ENCODE measurements around the gene SMCR8. TPM values are rescaled to one million over a fixed set of nuclear protein-coding genes. Genes with fewer than 3 reads are reported as not detected.

Gene SMCR8
- total and polyA plus RNA-seq, 2 donors (not counting 3 experiments of a cell fraction or from before 2014, with no cell fraction given): 9.5 to 17.6 TPM

- H3K9ac ChIP-seq (replicated peaks; ENCODE audit: extremely low read depth, insufficient read depth, low read length): no peak overlapping the region
Observed at GRCh38 chr17:18319604-18320256, 4.6 kb downstream of the SMCR8 start.

More at GRCh38 chr17:18319604-18320256, 4.6 kb downstream of the SMCR8 start:
- ChIA-PET POLR2A (no interaction called here), CTCF (interaction anchor here (0.9 to 1.9 kb wide), 5 partner anchors 9 to 177 kb away, joined by 3 to 4 read pairs (median 4); no protein-coding TSS in a partner anchor)
- Histone ChIP-seq H4K20me1 (replicated peaks; ENCODE audit: control insufficient read depth, extremely low read depth, insufficient read depth, low read length) (no peaks in the 10 kb centered on the region), H3K4me1 (ENCODE audit: control insufficient read depth, extremely low read depth, insufficient read depth, low read length) (peaks cover 18% of the 10 kb centered on the region), H3K9me3 (replicated peaks; ENCODE audit: control insufficient read depth, insufficient read depth, low read length) (no peaks in the 10 kb centered on the region), H3K36me3 (ENCODE audit: control insufficient read depth in 2 of 2, extremely low read depth in 1 of 2, insufficient read depth in 2 of 2, low read length in 2 of 2) (peaks cover 3 to 35% of the 10 kb centered on the region in 2 experiments), H3K9me1 (replicated peaks; ENCODE audit: control insufficient read depth, extremely low read depth, insufficient read depth, low read length) (no peaks in the 10 kb centered on the region), H3K79me2 (ENCODE audit: control insufficient read depth, insufficient read depth, low read length) (peaks cover 48% of the 10 kb centered on the region), H3K4me2 (ENCODE audit: insufficient read depth, low read length) (no peak overlapping the region), H2AFZ (ENCODE audit: low read depth, low read length) (no peak overlapping the region), H3K27me3 (ENCODE audit: control insufficient read depth in 2 of 2, insufficient read depth in 2 of 2, low read length in 2 of 2) (no peaks in the 10 kb centered on the region), H3K27ac (ENCODE audit: insufficient read depth, low read depth, low read length) (no peak overlapping the region), H3K4me3 (replicated peaks in 1 of 3; ENCODE audit: insufficient read depth in 1 of 3, low read depth in 1 of 3, low read length in 3 of 3) (no peak overlapping the region)
- no TSS peak for BruUV-seq (replicated peaks)
- TF ChIP-seq JUN (IDR thresholded peaks at IDR 0.05; ENCODE audit: borderline replicate concordance, insufficient read depth, insufficient read length, low read depth): no peak
- TF ChIP-seq, protein P1, sequence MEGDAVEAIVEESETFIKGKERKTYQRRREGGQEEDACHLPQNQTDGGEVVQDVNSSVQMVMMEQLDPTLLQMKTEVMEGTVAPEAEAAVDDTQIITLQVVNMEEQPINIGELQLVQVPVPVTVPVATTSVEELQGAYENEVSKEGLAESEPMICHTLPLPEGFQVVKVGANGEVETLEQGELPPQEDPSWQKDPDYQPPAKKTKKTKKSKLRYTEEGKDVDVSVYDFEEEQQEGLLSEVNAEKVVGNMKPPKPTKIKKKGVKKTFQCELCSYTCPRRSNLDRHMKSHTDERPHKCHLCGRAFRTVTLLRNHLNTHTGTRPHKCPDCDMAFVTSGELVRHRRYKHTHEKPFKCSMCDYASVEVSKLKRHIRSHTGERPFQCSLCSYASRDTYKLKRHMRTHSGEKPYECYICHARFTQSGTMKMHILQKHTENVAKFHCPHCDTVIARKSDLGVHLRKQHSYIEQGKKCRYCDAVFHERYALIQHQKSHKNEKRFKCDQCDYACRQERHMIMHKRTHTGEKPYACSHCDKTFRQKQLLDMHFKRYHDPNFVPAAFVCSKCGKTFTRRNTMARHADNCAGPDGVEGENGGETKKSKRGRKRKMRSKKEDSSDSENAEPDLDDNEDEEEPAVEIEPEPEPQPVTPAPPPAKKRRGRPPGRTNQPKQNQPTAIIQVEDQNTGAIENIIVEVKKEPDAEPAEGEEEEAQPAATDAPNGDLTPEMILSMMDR (IDR thresholded peaks at IDR 0.05; ENCODE audit: extremely low read depth in 1 of 2, insufficient read depth in 1 of 2, low read depth in 1 of 2, low read length in 2 of 2): peak; percentile 35 to 46
- TF ChIP-seq EZH2 (IDR thresholded peaks at IDR 0.05; ENCODE audit: borderline replicate concordance, low read depth, low read length, severe bottlenecking): no peak
- no peak for TF ChIP-seq POLR2AphosphoS5 (IDR thresholded peaks at IDR 0.05; ENCODE audit: insufficient read depth, low read depth, low read length)
- dilution Hi-C loops (cut with MboI; ENCODE audit: extremely low pct_ligation_motif_present, low sequenced_read_pairs): no loop called here
- FAIRE-seq (peak; percentile 98), DNase-seq (ENCODE audit: low read depth, low spot score) (peak; percentile 37)
- intact Hi-C loops (cut with micrococcal nuclease): no loop called here
